NCI-H146 treated with DMSO at 0.1 percent for 48 hours (cell line): ENCODE measurements around the gene TPPP3.

Experiments used
- DNase-seq: peaks from one replicate; lab custom pipeline; 2025; ENCODE audit not compliant: unreplicated experiment; lab: John Stamatoyannopoulos, UW

Gene TPPP3

DNA sequence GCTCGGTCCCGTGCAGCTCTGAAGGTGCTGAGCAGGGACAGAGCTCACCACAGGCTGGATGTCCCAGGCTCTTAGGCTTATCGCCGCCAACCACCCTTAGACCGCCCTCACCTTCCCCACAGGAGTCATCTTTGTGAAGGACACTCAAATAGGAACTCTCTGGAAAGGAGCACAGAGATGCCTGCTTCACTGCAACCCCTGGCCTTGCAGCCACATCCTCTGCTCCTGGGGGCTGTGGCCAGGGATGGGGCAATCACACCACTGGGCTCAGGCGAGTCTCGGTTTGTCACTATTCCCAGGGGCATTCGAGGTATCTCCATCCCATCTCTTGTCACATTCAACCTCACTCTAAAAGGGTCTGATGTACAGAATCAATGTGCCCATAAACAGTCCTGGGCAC lies 12.0 kb upstream of the TPPP3 start:
- DNase-seq = no peak

DNA sequence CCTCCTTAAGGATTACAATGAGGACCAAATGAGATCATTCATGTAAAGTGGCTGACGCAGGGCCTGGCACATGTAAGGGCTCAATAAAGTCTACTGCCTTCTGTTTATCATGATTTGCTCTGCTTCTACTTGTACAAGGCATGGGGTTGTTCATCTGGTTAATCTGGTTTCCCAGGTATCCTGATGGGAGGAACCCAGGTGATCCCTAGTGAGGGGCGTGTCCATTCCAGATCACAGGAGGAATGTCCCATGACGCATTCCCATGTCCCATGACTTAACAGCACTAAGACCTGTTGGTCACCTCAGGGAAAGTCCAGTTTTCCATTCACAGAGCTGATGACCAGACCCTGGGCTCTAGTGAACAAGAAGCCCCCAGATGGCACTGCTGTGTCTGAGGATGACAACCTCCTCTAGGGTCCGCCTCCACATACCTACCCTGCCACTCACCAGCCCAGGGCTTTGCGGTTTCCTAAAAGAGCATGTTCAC lies 11.5 kb upstream of the TPPP3 start:
- DNase-seq = no peak

- DNase-seq = no peak
Observed at GRCh38 chr16:67403976-67404555, 10.8 kb upstream of the TPPP3 start.

GRCh38 chr16:67400901-67401300 lies 7.6 kb upstream of the TPPP3 start:
- no peak for DNase-seq

GRCh38 chr16:67399749-67400704 lies 6.7 kb upstream of the TPPP3 start:
- peak; percentile 38 for DNase-seq

- DNase-seq = no peak
Observed at GRCh38 chr16:67399218-67399733, 6.0 kb upstream of the TPPP3 start.

DNA sequence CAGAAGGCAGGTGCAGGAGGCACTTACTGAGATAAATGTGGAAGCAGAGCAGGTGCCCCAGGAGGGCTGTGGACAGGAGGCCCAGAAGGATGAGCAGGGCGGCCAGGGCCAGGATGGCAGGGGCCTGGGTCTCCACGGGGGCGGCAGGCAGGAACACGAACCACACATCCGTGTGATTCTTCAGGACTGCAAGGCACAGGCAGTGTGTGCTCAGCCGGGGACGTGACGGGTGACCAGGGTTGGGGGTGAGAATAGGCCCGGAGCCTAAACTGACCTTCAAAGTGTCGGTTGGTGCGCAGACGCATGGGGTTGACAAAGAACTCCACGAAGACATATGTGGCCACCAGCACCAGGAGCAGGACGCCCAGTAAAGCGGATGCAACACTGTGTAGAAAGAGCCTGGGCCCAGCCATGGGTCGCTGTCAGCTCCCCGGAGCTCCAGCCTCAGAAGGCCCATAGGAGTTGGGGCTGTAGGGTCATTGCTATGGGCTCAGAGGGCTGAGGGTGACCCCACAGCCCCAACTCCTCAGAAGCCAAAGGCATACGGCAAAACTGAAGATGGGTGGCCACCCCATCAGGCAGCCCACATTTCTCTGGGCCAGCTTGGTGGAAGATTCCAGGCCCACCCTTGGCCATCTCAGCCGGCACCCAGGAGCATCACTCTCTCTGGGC lies 5.4 kb upstream of the TPPP3 start:
- DNase-seq = no peak

GRCh38 chr16:67397812-67398545 lies 4.7 kb upstream of the TPPP3 start:
- DNase-seq = no peak

DNA sequence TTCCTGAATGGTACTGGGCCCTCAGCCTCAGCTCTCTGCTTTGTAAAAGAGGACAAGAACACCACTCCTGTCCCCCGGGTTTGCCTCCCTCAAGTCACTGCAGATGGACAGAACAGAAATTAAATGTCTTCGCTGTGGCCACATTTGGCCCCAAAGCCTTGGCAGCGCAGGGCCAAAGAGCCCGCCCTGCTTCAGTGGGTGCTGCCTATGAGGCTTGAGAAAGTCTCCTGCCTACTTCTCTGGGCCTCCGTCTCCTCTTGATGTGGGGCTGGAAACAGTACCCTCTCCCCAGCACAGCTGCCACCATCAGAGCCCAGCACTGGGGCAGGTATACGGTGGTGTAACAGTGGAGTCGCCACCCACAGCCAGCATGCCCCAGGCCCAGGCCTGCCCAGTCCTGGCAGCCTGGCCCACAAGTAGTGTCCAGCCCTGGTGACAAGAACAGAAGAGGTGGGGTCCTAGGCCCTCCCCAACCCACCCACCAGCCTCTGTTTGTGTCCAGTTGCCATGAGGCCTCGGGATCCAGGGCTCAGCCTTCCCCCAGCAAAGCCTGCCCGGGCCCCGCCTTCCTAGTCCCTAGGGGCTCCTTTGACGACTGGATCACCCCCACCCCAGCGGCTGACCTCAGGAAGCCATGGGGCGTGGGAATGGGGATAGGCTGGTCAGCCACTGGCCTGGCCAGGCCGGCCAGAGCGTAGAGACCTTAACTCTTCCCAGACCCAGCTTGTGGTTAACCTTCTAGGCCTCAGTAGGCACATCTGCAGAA lies 3.9 kb upstream of the TPPP3 start:
- no peak for DNase-seq

GRCh38 chr16:67396159-67397035 lies 3.1 kb upstream of the TPPP3 start:
- peak; percentile 78 for DNase-seq

DNA sequence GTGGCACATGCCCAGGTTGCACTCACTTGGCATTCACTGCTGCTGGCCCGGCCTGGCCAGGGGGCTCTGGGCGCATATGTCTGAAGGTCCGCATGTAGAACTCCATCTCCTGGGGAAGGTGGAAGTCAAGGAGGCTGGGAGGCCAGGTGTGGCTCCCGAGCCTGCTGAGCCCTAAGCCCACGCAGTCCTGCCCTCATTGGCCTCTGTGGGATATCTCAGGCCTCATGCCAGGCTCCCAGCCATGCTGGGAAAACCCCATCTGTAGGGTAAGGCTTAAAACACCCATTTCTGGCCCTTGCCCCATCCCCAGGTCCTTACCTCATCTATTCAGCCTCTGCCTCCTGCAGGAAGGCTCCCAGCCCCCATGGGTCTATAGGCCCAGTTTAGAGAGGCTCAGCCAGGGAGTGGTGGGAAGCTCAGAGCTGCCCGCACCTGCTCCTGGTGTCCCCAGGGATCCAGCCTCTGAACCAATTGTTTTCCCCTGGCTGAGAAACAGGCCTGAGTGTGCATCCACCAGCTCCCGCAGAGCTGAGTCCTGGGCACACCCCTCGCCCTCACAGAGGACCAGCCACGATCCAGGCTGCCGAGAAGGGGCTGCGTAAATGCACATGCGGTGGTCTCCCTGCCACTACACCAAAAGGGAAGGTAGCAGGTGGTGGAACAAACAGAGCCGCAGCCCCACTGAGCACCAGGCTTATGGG lies 2.3 kb upstream of the TPPP3 start:
- peak; percentile 75 for DNase-seq

- no peak for DNase-seq
Observed at GRCh38 chr16:67395105-67395457, 1.8 kb upstream of the TPPP3 start.

- no peak for DNase-seq
Observed at GRCh38 chr16:67394155-67395104, 1.1 kb upstream of the TPPP3 start.

GRCh38 chr16:67393788-67394154 lies 473 bp upstream of the TPPP3 start:
- DNase-seq = no peak

DNA sequence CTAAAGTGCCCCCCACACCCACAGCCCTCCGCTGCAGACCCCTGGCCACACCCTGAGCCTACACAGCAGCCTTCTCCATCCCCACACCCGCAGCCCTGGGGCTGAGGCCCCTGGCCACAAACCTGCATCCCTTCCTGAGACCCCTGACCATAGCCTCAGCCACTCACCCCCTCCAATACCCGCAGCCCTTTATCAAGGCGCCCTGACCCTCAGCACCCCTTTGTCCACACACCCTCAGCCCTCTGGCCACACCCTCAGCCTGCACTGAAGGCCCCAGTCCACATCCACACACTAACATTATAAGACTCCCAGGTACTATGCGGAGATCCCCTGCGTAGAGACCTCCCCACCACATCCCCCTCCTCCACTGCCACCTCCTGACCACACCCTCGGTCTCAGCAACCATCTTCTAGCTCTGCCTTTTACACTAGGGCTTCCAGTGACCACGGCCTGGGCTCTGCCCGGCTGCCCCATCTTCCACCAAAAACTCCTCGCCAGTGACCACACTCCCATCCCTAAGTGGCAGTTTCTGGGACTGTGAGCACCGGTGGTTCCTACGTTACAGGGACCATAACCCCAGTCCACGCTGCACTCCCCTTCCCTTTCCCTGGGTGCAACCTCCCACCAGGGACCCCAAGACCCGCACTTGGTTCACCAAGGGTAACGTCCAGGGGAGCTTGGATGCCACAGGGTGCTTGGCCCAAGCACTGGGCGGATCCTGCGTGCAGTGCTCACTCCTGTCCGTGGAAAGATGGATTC lies 818 bp downstream of the TPPP3 start:
- DNase-seq = no peak

DNA sequence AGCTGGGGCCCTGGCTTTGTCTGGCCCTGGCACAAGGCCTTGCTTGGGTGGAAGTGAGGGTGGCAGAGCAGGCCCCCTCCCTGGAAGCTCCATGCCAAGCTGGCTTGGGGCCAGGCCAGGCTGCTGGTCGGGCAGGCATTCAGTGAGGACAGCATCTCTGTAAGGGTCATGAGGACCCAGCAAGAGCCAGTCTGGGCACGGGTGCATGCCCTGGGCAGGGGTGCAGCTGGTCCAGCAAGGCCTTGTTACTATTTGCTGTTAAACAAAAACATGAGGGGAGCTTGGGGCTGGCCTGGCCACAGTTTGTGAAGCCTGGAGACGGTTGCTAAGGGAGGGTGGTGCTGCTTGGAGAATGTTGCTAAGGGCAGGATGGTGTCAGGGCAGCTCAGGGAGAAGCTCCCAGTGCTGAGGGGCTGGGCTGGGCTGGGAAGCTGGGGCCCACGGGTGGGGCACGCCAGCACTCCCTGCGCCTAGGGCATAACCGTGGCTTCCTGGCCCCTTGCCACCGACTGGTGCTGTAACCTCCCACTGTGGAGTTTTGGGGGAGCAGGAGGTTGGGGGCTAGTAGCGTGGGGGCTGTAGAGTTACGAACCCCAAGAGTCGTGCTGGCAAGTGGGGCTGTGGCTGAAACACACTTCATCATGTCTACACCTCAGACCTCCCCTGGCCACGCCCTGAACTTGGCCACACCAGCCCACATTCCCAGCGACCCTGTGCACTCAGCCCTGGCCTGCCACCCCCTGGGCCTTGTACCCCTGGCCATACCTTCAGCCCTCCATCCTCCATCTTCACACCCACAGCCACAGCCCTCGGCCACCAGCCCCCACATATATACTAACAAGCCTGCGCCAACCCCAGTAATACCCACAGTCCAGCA lies 1.6 kb downstream of the TPPP3 start:
- no peak for DNase-seq
